Stimulated activated CD4-positive, alpha-beta T cell treated with anti-CD3 and anti-CD28 coated beads, Interleukin-4, amount 100 ng/mL, for 48 hours (primary cell): ENCODE results near the gene CEMIP.

Experiments used
- DNase-seq, 2 donors: peaks; one replicate each; pipeline ENCODE4 v3.0.0-alpha.2; 2020; ENCODE audit warnings: low read depth in 2 of 2

The CEMIP gene

GRCh38 chr15:80982839-80983238 lies 203.7 kb downstream of the CEMIP start:
- DNase-seq: no peak

GRCh38 chr15:80984856-80985255 lies 205.7 kb downstream of the CEMIP start:
- no peak for DNase-seq

- no peak for DNase-seq
These were observed 206.8 kb downstream of the CEMIP start for GRCh38 chr15:80985981-80986380.

GRCh38 chr15:80986487-80986886 lies 207.3 kb downstream of the CEMIP start:
- no peak for DNase-seq

- DNase-seq: no peak
These were observed 209.1 kb downstream of the CEMIP start for GRCh38 chr15:80988148-80988796.

- no peak for DNase-seq
These were observed 209.9 kb downstream of the CEMIP start for GRCh38 chr15:80989081-80989517.

- peak; percentile 97 to 100 for DNase-seq
These were observed 210.6 kb downstream of the CEMIP start, which contains the start of gene MESD for GRCh38 chr15:80989518-80990478. Gene MESD (minus strand): TSS chr15:80989819. CDS start chr15:80989791, 28 bp downstream.

- DNase-seq: no peak
These were observed 211.8 kb downstream of the CEMIP start for GRCh38 chr15:80990955-80991354.

- DNase-seq: no peak
These were observed 212.3 kb downstream of the CEMIP start for GRCh38 chr15:80991421-80991820.

GRCh38 chr15:80992006-80992405 lies 212.8 kb downstream of the CEMIP start:
- DNase-seq: no peak

- no peak for DNase-seq
These were observed 213.3 kb downstream of the CEMIP start for GRCh38 chr15:80992441-80992840.

- DNase-seq: no peak
These were observed 217.1 kb downstream of the CEMIP start for GRCh38 chr15:80996247-80996646.

GRCh38 chr15:80997692-80998091 lies 218.5 kb downstream of the CEMIP start:
- no peak for DNase-seq

GRCh38 chr15:80998251-80998650 lies 219.1 kb downstream of the CEMIP start:
- DNase-seq: no peak

GRCh38 chr15:80999623-81000036 lies 220.5 kb downstream of the CEMIP start:
- DNase-seq: peak in 1 of 2 donors; percentile 51

- DNase-seq: no peak
These were observed 221.0 kb downstream of the CEMIP start for GRCh38 chr15:81000144-81000623.

GRCh38 chr15:81000624-81001151 lies 221.5 kb downstream of the CEMIP start, which contains the start of gene TLNRD1:
Gene TLNRD1 (plus strand): TSS chr15:81000923. CDS start chr15:81002272, 1,349 bp downstream.
- peak; percentile 66 to 82 for DNase-seq
